ENCODE measurements around the gene ABO. TPM values are rescaled to one million over a fixed set of nuclear protein-coding genes. Genes with fewer than 3 reads are reported as not detected.

ABO gene
- total RNA-seq, 4 donors from 2014 or later = 0.85 to 3.2 (median 1.6) TPM

DNA sequence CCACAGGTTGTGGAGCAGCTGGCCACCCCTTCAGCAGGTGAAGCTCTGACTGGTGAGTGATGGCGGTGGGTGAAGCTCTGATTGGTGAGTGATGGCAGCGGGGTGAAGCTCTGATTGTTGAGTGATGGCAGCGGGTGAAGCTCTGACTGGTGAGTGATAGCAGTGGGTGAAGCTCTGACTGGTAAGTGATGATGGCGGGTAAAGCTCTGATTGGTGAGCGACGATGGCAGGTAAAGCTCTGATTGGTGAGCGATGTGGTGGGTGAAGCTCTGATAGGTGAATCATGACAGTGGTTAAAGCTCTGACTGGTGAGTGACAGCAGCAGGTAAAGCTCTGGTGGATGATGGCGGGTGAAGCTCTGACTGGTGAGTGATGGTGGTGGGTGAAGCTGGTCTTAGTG, 9.4 kb upstream of the ABO start:
- TF ChIP-seq, protein P1, sequence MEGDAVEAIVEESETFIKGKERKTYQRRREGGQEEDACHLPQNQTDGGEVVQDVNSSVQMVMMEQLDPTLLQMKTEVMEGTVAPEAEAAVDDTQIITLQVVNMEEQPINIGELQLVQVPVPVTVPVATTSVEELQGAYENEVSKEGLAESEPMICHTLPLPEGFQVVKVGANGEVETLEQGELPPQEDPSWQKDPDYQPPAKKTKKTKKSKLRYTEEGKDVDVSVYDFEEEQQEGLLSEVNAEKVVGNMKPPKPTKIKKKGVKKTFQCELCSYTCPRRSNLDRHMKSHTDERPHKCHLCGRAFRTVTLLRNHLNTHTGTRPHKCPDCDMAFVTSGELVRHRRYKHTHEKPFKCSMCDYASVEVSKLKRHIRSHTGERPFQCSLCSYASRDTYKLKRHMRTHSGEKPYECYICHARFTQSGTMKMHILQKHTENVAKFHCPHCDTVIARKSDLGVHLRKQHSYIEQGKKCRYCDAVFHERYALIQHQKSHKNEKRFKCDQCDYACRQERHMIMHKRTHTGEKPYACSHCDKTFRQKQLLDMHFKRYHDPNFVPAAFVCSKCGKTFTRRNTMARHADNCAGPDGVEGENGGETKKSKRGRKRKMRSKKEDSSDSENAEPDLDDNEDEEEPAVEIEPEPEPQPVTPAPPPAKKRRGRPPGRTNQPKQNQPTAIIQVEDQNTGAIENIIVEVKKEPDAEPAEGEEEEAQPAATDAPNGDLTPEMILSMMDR (IDR thresholded peaks at IDR 0.05; ENCODE audit: low read depth) = no peak

DNA sequence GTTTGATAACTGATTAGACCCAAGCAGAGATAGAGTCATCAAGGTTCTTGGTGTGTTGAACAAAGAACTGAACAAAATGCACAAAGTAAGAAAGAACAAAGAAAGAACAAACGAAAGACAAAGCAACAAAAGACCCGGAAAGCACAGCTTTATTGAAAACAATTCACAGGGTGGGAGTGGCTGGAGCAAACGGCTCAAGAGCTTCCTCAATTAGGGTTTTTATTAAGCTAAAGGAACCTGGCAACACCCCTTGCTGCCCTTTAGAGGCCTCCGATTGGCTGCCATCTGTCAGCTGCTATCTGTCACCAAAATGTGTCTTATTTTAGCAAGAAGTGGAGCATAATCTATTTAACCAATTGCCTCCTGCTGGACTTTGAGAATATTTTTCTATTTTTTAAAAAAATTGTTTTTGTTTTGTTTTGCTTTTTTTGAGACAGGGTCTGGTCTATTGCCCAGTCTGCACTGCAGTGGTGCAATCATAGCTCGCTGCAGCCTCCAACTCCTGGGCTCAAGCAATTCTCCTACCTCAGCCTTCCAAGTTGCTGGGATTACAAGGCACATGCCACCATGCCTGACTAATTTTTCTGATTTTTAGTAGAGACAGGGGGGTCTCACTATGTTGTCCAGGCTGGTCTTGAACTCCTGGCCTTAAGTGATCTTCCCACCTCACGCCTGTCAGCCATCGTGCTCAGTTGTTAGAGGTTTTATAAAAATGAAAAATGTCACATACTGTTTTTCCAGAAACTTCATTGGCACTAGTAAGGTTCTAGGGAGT, 7.7 kb upstream of the ABO start:
- TF ChIP-seq, protein P1 (IDR thresholded peaks at IDR 0.05; ENCODE audit: low read depth) = no peak

DNA sequence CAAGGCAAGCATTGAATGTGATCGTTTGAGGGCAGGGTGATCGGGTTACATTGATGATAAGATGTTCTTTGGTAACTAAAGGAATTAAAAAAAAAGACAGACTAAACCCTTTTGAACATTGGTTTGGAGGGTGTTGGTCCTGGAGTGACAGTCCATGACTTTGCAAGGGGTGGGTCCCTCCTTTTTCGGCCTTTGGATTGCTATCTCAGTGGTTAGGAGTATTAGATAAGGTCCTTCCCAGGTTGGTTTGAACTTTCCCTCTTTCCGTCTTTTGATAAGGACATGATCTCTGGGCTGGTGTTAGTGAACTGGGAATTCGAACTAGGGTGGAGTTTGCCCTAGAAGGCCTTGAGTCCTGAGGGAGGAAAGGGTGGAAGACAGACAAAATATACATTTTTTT, 5.4 kb upstream of the ABO start:
- TF ChIP-seq, protein P1 (IDR thresholded peaks at IDR 0.05; ENCODE audit: low read depth) = no peak

DNA sequence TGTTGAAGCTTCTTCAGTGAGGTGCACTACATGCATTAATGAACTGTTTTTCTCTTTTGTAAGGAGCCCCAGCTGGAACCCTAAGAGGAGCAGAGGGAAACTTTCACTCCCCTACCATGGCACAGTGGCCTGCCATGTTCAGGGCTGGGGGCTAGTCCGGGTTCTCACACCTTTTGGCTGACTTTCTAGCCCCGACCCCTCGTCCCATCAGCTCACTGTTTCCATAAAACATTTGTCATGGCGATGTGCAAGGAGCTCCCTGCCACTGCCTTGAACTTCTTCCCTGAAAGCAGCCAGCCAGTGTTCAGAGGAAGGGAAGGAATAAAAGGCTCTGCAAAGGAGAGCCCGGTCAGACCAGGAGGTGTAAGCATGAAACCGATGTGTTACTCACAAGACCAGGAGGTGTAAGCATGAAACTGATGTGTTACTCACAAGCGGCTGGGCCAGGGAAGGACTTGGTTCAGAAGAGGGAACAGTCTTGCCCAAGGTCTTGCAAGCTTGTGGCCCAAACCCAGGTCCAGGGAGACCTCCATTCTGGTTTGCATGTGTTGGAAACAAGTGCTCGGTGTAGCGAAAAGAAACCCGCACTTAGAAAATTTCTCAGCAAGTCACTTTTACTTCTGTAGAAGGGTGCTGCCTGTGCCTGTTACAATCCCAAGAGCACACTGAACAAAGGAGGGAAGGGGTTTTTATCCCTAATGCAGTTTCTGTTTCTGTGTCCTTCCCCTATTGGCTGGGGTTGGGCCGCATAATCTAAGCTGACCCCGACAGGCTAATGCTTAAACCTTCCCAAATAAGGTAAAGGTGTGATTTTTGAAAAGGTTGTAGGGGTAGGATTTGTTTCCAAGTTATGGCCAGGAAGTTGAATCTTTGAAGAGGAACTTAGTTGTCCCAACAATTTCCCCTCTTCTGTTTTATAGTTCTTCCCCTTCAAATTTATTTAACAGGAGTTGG, 3.4 kb upstream of the ABO start:
- TF ChIP-seq, protein P1 (IDR thresholded peaks at IDR 0.05; ENCODE audit: low read depth) = no peak

DNA sequence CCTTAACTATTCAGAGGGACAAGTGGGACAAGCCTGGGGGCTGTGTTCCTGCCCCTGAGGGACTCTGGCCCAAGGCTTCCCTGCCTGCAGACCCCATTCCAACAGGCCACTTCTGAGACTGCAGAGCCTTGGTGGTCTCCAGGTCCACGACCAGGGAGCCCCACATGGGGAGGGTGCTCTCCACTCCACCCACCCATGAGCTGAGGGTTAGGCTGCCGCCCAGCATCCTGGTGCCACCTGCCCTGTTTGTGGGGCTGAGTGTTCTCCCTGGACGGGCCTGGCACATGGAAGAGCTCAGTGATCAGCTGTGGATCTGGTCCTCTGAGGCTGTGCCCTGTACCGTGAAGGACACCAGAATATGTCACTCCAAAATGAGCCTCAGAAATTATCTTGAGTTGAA, 2.5 kb upstream of the ABO start:
- TF ChIP-seq, protein P1 (IDR thresholded peaks at IDR 0.05; ENCODE audit: low read depth) = no peak

DNA sequence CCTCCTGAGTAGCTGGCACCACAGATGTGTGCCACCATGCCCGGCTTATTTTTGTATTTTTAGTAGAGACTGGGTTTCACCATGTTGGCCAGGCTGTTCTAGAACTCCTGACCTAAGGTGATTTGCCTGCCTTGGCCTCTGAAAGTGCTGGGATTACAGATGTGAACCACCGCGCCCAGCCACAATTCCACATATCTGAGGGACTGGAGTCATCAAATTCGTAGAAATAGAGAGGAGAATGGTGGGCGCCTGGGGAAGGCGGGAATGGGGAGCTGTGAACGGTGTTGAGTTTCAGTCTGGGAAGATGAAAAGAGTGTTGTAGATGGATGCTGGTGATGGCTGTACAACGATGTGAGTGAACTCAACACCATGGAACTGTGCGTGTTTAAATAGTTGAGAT, 1.9 kb upstream of the ABO start:
- TF ChIP-seq, protein P1 (IDR thresholded peaks at IDR 0.05; ENCODE audit: low read depth) = no peak

Data from subcutaneous adipose tissue (tissue), 4 donors.